HG02885 (cell line): ENCODE measurements around the gene BMERB1.

ENCODE experiments used
- ATAC-seq: cut with Tn5 transposase; IDR thresholded peaks from one replicate; pipeline ENCODE4 v1.9.1; 2021; ENCODE audit warnings: mild to moderate bottlenecking; ENCODE audit not compliant: unreplicated experiment, poor library complexity

The BMERB1 gene

GRCh38 chr16:15581127-15581815 lies 146.9 kb downstream of the BMERB1 start:
- ATAC-seq: no peak

- ATAC-seq: no peak
Measured at GRCh38 chr16:15583526-15583925, 149.1 kb downstream of the BMERB1 start.

- ATAC-seq: no peak
Measured at GRCh38 chr16:15585956-15586355, 151.6 kb downstream of the BMERB1 start.

GRCh38 chr16:15586716-15587115 lies 152.3 kb downstream of the BMERB1 start:
- ATAC-seq: no peak

GRCh38 chr16:15587152-15587825 lies 152.9 kb downstream of the BMERB1 start:
- ATAC-seq: no peak

GRCh38 chr16:15592324-15592723 lies 157.9 kb downstream of the BMERB1 start:
- no peak for ATAC-seq

- ATAC-seq: no peak
Measured at GRCh38 chr16:15593235-15593634, 158.8 kb downstream of the BMERB1 start.

DNA sequence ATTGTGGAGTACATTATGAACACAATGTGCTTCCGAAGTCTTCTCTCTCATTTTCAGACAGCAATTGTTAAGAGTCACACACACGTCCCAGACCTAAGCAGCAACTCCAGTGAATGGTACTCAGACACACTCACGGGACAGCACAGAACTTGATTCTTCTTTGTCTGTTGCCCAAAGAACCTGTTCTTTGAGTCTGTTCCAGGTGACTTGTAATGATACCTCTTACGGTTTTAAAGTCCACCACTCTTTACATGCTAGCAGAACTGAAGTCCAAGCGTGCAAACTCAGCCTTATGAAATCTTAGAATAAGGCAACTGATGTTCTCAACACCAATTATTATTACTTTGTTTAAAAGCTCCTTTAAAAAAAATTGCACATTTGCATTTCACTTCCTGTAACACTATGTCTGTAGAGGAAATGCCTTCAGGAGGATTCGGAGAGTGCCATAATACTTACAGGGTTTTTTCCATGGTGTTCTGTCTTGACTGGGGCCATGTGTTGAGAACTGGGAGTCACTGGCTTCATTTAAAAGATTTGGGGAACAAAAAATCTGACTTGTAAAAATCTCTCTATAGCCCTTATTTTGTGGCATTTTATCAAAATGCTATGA lies 160.4 kb downstream of the BMERB1 start:
- ATAC-seq: no peak

GRCh38 chr16:15597135-15597534 lies 162.7 kb downstream of the BMERB1 start:
- no peak for ATAC-seq

GRCh38 chr16:15597822-15598647 lies 163.6 kb downstream of the BMERB1 start:
- no peak for ATAC-seq

GRCh38 chr16:15598648-15599190 lies 164.3 kb downstream of the BMERB1 start:
- ATAC-seq: no peak

DNA sequence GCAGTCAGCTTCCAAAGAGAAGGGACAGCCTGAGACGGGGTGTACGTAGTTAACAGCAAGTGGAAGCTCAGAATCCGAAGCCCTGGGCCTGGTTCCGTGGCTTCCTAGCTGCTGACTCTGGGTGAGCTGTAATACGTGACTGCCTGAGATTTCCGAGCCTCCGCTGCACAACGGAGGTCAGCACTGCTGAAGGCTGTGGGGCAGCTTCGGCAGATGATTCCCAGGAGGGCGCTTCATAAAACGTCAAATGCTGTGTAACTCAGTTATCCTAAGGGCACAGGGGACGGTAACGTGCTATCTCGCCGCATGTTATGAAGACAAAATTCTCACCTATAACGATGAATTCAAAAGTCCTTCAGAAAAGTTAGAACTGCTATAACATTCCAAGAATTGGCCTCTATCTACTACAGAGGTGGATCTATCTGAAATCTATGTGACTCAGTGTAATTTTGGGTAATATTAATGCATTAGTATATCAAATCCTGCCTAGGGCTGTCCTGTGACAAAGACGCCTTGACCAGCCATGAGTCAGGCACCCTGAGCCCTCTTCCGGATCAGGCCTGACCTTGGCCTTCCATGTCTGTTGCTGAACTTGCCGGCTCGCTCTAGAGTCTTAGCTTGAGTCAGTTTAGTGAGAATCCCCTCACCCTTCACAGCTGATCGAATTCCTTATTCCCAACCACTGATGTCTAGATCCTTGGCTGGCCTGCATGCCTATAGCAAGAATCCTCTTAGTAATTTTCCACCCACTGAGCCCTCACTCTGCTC lies 165.1 kb downstream of the BMERB1 start:
- no peak for ATAC-seq

- ATAC-seq: no peak
Measured at GRCh38 chr16:15601212-15601879, 167.0 kb downstream of the BMERB1 start.

DNA sequence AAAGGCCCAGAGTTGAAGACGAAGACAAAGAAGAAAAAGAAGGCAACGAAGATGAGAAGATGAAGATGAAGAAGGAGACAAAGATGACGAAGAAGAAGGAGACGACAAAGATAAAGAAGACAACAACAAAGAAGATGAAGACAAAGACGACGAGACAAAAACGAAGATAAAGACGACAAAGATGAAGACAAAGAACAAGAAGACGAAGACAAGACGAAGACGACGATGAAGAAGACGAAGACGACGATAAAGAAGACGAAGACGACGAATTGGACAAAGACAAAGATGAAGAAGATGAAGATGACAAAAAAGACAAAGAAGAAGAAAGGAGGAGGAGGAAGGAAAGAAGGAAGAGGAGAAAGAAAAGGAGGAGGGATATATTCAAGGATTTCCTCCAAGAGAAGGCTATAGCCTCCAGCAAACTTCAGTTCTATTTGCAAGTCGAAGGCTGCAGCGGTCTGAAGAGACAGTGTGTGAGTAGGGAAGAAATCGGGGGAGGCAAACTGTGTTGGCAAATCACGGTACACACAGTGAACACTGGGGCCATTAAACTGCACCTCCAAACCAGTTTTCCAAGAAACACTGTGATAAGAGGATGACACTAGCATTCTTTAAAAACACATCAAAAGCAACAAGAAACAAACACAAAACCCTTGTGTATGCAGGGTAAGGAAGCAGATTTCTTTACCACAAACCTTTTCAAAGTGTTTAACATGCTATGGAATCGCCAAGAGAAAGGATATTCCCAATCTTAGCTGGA lies 168.1 kb downstream of the BMERB1 start:
- no peak for ATAC-seq

DNA sequence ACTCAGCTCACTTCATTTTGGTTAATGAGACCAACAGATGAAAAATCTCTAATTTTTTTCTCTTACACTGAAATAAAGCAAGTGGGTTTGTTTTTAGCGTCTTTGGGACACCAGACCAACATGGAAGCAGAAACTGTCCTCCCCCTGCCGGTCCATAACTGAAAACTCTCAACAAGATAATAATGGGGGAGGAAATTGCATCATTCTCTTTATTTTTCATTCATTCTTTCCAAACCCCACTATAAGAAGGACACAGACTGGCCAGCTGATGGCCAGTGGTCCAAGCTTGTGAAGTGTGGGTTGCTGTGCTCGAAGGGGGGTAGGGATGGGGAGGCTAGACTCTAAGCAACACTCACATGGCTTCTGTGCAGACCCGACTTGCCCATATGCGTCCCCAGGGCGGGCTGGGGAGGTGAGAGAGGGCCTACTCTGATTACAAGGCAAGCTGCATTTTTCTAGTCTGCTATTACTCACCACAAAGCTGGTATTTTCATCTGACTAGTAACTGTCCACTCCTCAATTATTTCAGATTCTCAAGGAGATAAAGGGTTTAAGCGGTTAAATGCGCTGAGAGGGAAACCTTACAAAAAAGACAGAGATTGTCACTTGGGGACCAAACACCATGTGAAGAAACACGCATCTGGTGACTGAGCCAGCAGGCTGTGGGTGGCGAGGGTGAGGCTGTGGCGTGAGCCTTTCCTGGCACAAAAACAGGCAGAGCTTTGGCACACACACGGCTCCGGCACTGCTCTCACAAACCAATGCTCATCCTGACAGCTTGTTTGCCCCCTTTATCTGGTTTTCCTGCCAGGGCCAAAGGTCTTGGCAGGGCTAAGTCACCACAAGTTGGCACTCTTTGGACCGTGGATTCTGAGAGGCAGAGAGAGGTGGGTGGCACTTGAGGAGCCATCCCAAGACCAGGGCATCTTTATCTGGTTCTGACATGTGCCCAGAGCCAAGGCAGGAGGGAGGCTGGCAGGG lies 170.4 kb downstream of the BMERB1 start:
- no peak for ATAC-seq

DNA sequence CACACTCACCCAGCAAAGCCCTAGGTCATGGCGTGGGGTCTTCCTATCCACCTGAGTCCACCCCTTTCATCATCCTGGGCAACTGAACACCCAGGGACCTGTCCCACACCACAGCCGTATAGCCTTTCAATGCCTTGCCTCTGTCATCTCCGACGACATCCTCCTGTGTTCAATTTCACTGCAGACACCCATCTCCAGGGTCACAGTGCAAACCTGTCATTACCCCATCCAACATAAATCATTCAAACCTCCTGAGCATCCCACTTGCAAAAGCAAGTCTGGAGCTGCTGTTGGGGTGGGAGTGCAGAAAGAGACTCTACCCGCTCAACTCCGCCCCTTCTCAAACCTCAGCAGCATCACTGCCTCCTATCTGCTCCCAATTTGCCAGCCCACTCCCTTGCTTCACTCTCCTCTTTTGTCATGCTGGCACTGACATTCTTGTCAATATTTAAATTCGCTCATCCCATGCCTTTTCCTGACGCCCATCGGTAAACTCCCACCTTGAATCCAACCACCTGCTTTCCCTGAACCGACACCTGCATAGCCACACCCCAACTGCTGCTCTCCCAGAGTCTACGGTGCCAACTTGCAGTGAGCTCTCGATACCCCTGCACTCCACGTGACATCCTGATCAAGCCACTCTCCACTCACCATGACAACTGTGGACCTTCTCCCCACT lies 171.6 kb downstream of the BMERB1 start:
- ATAC-seq: no peak
